H9 (cell line): Measurements from ENCODE around the gene ANAPC2. TPM values are rescaled to one million over a fixed set of nuclear protein-coding genes. Genes with fewer than 3 reads are reported as not detected.

Experiments
- DNase-seq: peaks from one replicate; pipeline ENCODE4 v3.0.0-alpha.2; 2017
- H2AFZ ChIP-seq: one replicate; pipeline ENCODE4 v1.6.1; 2013; ENCODE audit warnings: mild to moderate bottlenecking, low read length, control low read depth, moderate library complexity
- H2AK5ac ChIP-seq: 2 replicates; pipeline ENCODE4 v1.6.1; 2013; ENCODE audit warnings: low read length, control low read depth, mixed read lengths; ENCODE audit not compliant: insufficient read length
- H2BK120ac ChIP-seq: one replicate; pipeline ENCODE4 v1.6.1; 2013; ENCODE audit warnings: low read depth, mild to moderate bottlenecking, low read length, control low read depth, inconsistent platforms; ENCODE audit not compliant: poor library complexity, severe bottlenecking
- H2BK12ac ChIP-seq: 2 replicates; pipeline ENCODE4 v1.6.1; 2013; ENCODE audit warnings: low read length, control low read depth, mixed read lengths, low read depth; ENCODE audit not compliant: insufficient read length
- H2BK15ac ChIP-seq: 2 replicates; pipeline ENCODE4 v1.6.1; 2013; ENCODE audit warnings: low read depth, low read length, control low read depth
- H2BK20ac ChIP-seq: one replicate; pipeline ENCODE4 v1.6.1; 2013; ENCODE audit warnings: low read depth, mild to moderate bottlenecking, low read length, control low read depth, inconsistent platforms; ENCODE audit not compliant: poor library complexity, severe bottlenecking
- H2BK5ac ChIP-seq: 2 replicates; pipeline ENCODE4 v1.6.1; 2013; ENCODE audit warnings: low read length, control low read depth, mixed read lengths; ENCODE audit not compliant: insufficient read length
- H3K14ac ChIP-seq: 2 replicates; pipeline ENCODE4 v1.6.1; 2013; ENCODE audit warnings: low read length, control low read depth; ENCODE audit not compliant: insufficient read depth
- H3K18ac ChIP-seq: 2 replicates; pipeline ENCODE4 v1.6.1; 2013; ENCODE audit warnings: low read depth, mild to moderate bottlenecking, mixed read lengths, low read length, control low read depth; ENCODE audit not compliant: insufficient read length
- H3K23ac ChIP-seq: 2 replicates; pipeline ENCODE4 v1.6.1; 2013; ENCODE audit warnings: low read length, control low read depth, mixed read lengths, low read depth; ENCODE audit not compliant: insufficient read length
- H3K23me2 ChIP-seq: 2 replicates; pipeline ENCODE4 v1.6.1; 2013; ENCODE audit warnings: low read depth, mild to moderate bottlenecking, mixed read lengths, low read length, control low read depth; ENCODE audit not compliant: insufficient read length, poor library complexity, severe bottlenecking
- H3K27ac ChIP-seq: 2 replicates; pipeline ENCODE4 v1.5.1; 2013; ENCODE audit warnings: low read length, control low read depth, mixed read lengths, low read depth; ENCODE audit not compliant: insufficient read length
- H3K27me3 ChIP-seq: 2 replicates; pipeline ENCODE4 v1.6.1; 2013; ENCODE audit warnings: low read length, control low read depth, inconsistent platforms; ENCODE audit not compliant: insufficient read depth
- H3K4ac ChIP-seq: 2 replicates; pipeline ENCODE4 v1.6.1; 2013; ENCODE audit warnings: low read depth, mild to moderate bottlenecking, control low read depth, inconsistent platforms, low read length, moderate library complexity
- H3K4me1 ChIP-seq: 2 replicates; pipeline ENCODE4 v1.6.1; 2013; ENCODE audit warnings: low read length, control low read depth, inconsistent platforms; ENCODE audit not compliant: insufficient read depth
- H3K4me2 ChIP-seq: 2 replicates; pipeline ENCODE4 v1.6.1; 2013; ENCODE audit warnings: low read length, control low read depth, mixed read lengths; ENCODE audit not compliant: insufficient read length, insufficient read depth
- H3K56ac ChIP-seq: 2 replicates; pipeline ENCODE4 v1.6.1; 2013; ENCODE audit warnings: low read depth, mild to moderate bottlenecking, mixed read lengths, low read length, control low read depth; ENCODE audit not compliant: insufficient read length
- H3K79me1 ChIP-seq: 2 replicates; pipeline ENCODE4 v1.6.1; 2013; ENCODE audit warnings: low read depth, mild to moderate bottlenecking, moderate library complexity, low read length, control low read depth, inconsistent platforms; ENCODE audit not compliant: insufficient read depth, poor library complexity, severe bottlenecking
- H3K79me2 ChIP-seq: 2 replicates; pipeline ENCODE4 v1.6.1; 2013; ENCODE audit warnings: low read length, control low read depth, inconsistent platforms; ENCODE audit not compliant: insufficient read depth
- H3K9ac ChIP-seq: 2 replicates; pipeline ENCODE4 v1.6.1; 2013; ENCODE audit warnings: low read length, control low read depth, mixed read lengths; ENCODE audit not compliant: insufficient read length; ENCODE audit errors: extremely low read depth
- H3K9me3 ChIP-seq: one replicate; pipeline ENCODE4 v1.6.1; 2013; ENCODE audit warnings: low read depth, low read length, inconsistent platforms; ENCODE audit not compliant: control insufficient read depth
- H3T11ph ChIP-seq: one replicate; pipeline ENCODE4 v1.6.1; 2013; ENCODE audit warnings: mild to moderate bottlenecking, low read length, control low read depth, inconsistent platforms
- H4K20me1 ChIP-seq: one replicate; pipeline ENCODE4 v1.6.1; 2013; ENCODE audit not compliant: control insufficient read depth, insufficient read length, insufficient read depth
- H4K5ac ChIP-seq: 2 replicates; pipeline ENCODE4 v1.6.1; 2013; ENCODE audit warnings: low read depth, mild to moderate bottlenecking, mixed read lengths, low read length, control low read depth; ENCODE audit not compliant: insufficient read length
- H4K8ac ChIP-seq: replicated peaks from 2 replicates; pipeline ENCODE4 v1.6.1; 2013; ENCODE audit warnings: low read length, control low read depth, mixed read lengths, low read depth; ENCODE audit not compliant: insufficient read length
- H4K91ac ChIP-seq: 2 replicates; pipeline ENCODE4 v1.6.1; 2013; ENCODE audit warnings: low read depth, mild to moderate bottlenecking, moderate library complexity, mixed read lengths, low read length, control low read depth; ENCODE audit not compliant: insufficient read length
- H3K27ac Mint-ChIP-seq, 3 experiments: 2 replicates in 2 of 3; 3 replicates in 1 of 3; pipeline ENCODE4 v1.8.0; 2020 to 2021; ENCODE audit warnings: mixed read lengths in 3 of 3, mild to moderate bottlenecking in 1 of 3, moderate library complexity in 1 of 3
- H3K27me3 Mint-ChIP-seq: 2 replicates; pipeline ENCODE4 v1.8.0; 2021; ENCODE audit warnings: low read depth, mild to moderate bottlenecking, moderate library complexity, mixed read lengths
- H3K36me3 Mint-ChIP-seq, 3 experiments: 2 replicates in 2 of 3; 3 replicates in 1 of 3; pipeline ENCODE4 v1.8.0; 2020 to 2021; ENCODE audit warnings: low read depth in 3 of 3, mixed read lengths in 3 of 3; ENCODE audit not compliant: insufficient read depth in 1 of 3
- H3K4me1 Mint-ChIP-seq, 2 experiments: 2 replicates each; pipeline ENCODE4 v1.8.0; 2020; ENCODE audit warnings: mixed read lengths in 2 of 2
- H3K4me3 Mint-ChIP-seq, 2 experiments: 2 replicates in 1 of 2; 3 replicates in 1 of 2; pipeline ENCODE4 v1.8.0; 2020 to 2021; ENCODE audit warnings: mild to moderate bottlenecking in 2 of 2, mixed read lengths in 2 of 2, moderate library complexity in 1 of 2
- H3K9me3 Mint-ChIP-seq, 2 experiments: 2 replicates in 1 of 2; 3 replicates in 1 of 2; pipeline ENCODE4 v1.8.0; 2020; ENCODE audit warnings: mild to moderate bottlenecking in 2 of 2, mixed read lengths in 2 of 2, moderate library complexity in 1 of 2
- CTCF ChIP-seq: fragments of 200-600 bp; sonication (generic); conservative IDR thresholded peaks from 3 replicates; pipeline ENCODE4 v1.8.0; 2021; ENCODE audit warnings: antibody characterized with exemption, mild to moderate bottlenecking
- WGBS: extraction: QIAGEN DNeasy Blood & Tissue Kit; methylation state at CpG from one replicate; pipeline ENCODE4 v1.1.7; 2013; ENCODE audit warnings: missing lambda C conversion rate, low lambda C conversion rate, mixed read lengths; ENCODE audit not compliant: insufficient read length; ENCODE audit errors: extremely low coverage; 5-methylcytosine and 5-hydroxymethylcytosine counted together
- total RNA-seq: library from RNA; stranded (reverse); gene quantifications from 2 replicates; pipeline ENCODE4 v1.2.1, GENCODE V29; 2021

The ANAPC2 gene
- total RNA-seq, 1 experiment from 2014 or later, result 54.8 TPM

GRCh38 chr9:137231372-137232039 lies 43.1 kb upstream of the ANAPC2 start:
- no peak overlapping the region for H3K4me3 Mint-ChIP-seq
- Histone ChIP-seq H3K23ac (no peak overlapping the region), H4K5ac (no peak overlapping the region), H3K14ac (no peak overlapping the region), H2BK12ac (no peak overlapping the region), H4K8ac (no peak overlapping the region), H2BK5ac (no peak overlapping the region), H4K91ac (no peak overlapping the region), H3K27me3 (no peaks in the 10 kb centered on the region), H3K79me1 (no peaks in the 10 kb centered on the region), H3K23me2 (no peaks in the 10 kb centered on the region), H3K4me2 (no peak overlapping the region), H2AFZ (no peak overlapping the region), H3K4me1 (no peaks in the 10 kb centered on the region), H3K27ac (no peak overlapping the region), H3K9ac (no peak overlapping the region), H2BK15ac (no peak overlapping the region), H3K9me3 (no peaks in the 10 kb centered on the region), H2AK5ac (no peak overlapping the region), H4K20me1 (no peaks in the 10 kb centered on the region), H2BK20ac (no peak overlapping the region), H2BK120ac (no peak overlapping the region), H3K4ac (no peak overlapping the region), H3K56ac (no peak overlapping the region), H3K18ac (no peak overlapping the region), H3T11ph (no peak overlapping the region), H3K79me2 (no peaks in the 10 kb centered on the region)
- peaks cover 7% of the 10 kb centered on the region for H3K27me3 Mint-ChIP-seq
- H3K4me1 Mint-ChIP-seq, result peaks cover 7 to 11% of the 10 kb centered on the region in 2 experiments
- no peak overlapping the region for H3K27ac Mint-ChIP-seq
- WGBS, result no CpG with 5 or more reads among the region's 23 CpGs
- DNase-seq, result no peak
- H3K9me3 Mint-ChIP-seq, result no peaks in the 10 kb centered on the region
- H3K36me3 Mint-ChIP-seq, result no peaks in the 10 kb centered on the region
- TF ChIP-seq CTCF, result no peak
